SJSA1 (cell line): ENCODE results near the gene GAK. TPM values are rescaled to one million over a fixed set of nuclear protein-coding genes. Genes with fewer than 3 reads are reported as not detected.

ENCODE experiments used
- DNase-seq, 2 experiments: peaks; one replicate each; pipeline ENCODE4 v3.0.0-alpha.2; 2015 to 2020; ENCODE audit warnings: low spot score in 2 of 2, low read depth in 1 of 2
- H3K27ac ChIP-seq: fragments of 250-450 bp; sonication (Bioruptor Pico); 2 replicates; pipeline ENCODE4 v1.5.1; 2020; ENCODE audit warnings: mild to moderate bottlenecking, moderate library complexity
- H3K27me3 ChIP-seq: fragments of 250-450 bp; sonication (Bioruptor Pico); replicated peaks from 2 replicates; pipeline ENCODE4 v1.5.1; 2020; ENCODE audit warnings: mild to moderate bottlenecking, moderate library complexity
- H3K36me3 ChIP-seq: fragments of 250-450 bp; sonication (Bioruptor Pico); 2 replicates; pipeline ENCODE4 v1.5.1; 2020; ENCODE audit warnings: mild to moderate bottlenecking
- H3K4me1 ChIP-seq: fragments of 250-450 bp; sonication (Bioruptor Pico); replicated peaks from 2 replicates; pipeline ENCODE4 v1.6.1; 2021; ENCODE audit warnings: mild to moderate bottlenecking
- H3K4me3 ChIP-seq: fragments of 250-450 bp; sonication (Bioruptor Pico); 2 replicates; pipeline ENCODE4 v1.5.1; 2020; ENCODE audit warnings: mild to moderate bottlenecking
- H3K9me3 ChIP-seq: fragments of 250-450 bp; sonication (Bioruptor Pico); replicated peaks from 2 replicates; pipeline ENCODE4 v1.5.1; 2020; ENCODE audit warnings: mild to moderate bottlenecking
- total RNA-seq: library from RNA; depleted of rRNA; stranded (reverse); fragments of >200 nt; shearing (Covaris generic); gene quantifications from 2 replicates; pipeline ENCODE4 v1.2.3, GENCODE V29; 2014

Gene GAK
- total RNA-seq, 1 experiment from 2014 or later = 44.4 TPM

GRCh38 chr4:906339-907102 lies 25.6 kb downstream of the GAK start:
- Histone ChIP-seq H3K36me3 (no peaks in the 10 kb centered on the region), H3K9me3 (no peaks in the 10 kb centered on the region), H3K27me3 (no peaks in the 10 kb centered on the region)

GRCh38 chr4:905485-906338 lies 26.4 kb downstream of the GAK start:
- Histone ChIP-seq H3K9me3 (no peaks in the 10 kb centered on the region), H3K36me3 (no peaks in the 10 kb centered on the region), H3K27me3 (no peaks in the 10 kb centered on the region), H3K4me1 (no peaks in the 10 kb centered on the region), H3K4me3 (no peak overlapping the region), H3K27ac (no peak overlapping the region)
- DNase-seq = no peak

More at GRCh38 chr4:906339-907102, 25.6 kb downstream of the GAK start:
- no peaks in the 10 kb centered on the region for H3K4me1 ChIP-seq
- H3K27ac ChIP-seq = no peak overlapping the region
- no peak for DNase-seq
- no peak overlapping the region for H3K4me3 ChIP-seq

DNA sequence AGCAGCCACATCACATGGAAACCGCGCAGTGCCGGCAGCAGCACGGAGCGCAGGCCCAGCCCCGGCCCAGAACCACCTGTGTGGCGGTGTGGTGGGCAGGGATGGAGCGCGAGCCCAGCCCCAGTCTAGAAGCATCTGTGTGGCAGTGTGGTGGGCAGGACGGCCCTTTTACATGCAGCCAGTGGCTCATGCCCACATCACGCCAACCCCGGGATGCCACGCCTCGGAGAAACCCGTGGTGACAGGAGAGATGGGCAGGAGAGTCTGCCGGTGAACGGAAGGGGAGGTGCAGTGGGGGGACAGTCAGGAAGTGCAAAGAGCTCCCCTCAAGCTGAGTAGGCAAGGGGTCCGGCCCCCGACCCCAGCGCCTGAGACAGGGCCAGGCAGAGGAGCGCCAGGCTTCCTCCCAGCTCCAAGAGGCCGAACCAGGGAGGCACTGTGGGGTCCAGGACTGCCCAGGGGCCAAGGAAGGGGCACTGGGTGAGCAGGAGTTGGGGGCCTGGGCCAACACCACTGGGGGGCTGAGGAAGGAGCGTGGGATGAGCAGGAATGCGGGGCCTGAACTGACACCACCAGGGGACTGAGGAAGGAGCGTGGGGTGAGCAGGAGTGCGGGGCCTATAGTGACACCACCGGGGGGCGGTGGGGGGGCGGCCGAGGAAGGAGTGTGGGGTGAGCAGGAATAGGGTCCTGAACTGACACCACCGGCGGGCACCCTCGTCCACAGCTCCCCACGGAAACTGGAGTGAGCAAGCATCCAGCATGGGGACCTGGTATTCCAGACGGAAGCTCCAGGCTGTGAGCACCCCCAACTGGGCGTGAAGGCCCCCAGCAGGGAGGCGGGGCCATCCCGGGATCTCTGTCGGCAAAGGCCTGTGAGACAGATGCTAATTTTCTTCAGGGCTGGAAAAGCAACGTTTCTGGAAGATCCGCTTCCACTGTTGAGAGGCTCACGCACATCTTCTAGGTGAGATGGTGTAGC lies 28.8 kb downstream of the GAK start:
- no peak overlapping the region for H3K4me3 ChIP-seq
- H3K36me3 ChIP-seq = no peaks in the 10 kb centered on the region
- no peaks in the 10 kb centered on the region for H3K4me1 ChIP-seq
- H3K27me3 ChIP-seq = no peaks in the 10 kb centered on the region
- H3K27ac ChIP-seq = no peak overlapping the region
- H3K9me3 ChIP-seq = no peaks in the 10 kb centered on the region
- no peak for DNase-seq

DNA sequence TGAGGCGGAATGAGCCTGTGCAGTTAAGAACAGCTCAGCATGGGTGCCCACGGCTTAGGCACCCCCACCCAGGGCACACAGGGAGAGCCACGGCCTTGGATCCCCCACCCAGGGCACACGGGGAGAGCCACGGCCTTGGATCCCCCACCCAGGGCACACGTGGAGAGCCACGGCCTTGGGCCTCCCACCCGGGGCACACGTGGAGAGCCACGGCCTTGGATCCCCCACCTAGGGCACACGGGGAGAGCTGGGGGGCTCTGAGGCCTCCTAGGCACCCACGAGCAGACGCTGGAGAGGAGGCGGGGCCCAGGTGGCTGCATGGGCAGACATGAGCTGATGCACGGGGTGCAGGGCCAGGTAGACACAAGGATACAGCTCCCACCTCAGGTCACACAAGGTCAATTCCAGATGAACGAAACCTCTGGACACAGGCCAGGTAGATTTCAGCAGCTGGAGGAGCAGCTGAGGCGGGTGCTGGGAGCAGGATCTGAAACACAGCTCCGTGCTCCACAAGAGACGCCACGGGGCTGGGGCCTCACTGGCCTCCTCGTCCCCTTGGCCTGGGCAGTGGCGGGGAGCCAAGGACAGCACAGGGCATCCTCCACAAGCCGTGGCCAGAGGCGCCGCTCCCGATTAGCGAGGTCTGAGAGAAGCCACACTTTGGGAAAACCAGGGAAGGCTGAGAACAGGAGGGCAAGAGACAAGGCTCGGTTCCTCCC lies 30.8 kb downstream of the GAK start:
- DNase-seq = no peak
- H3K4me1 ChIP-seq = no peaks in the 10 kb centered on the region
- H3K27me3 ChIP-seq = no peaks in the 10 kb centered on the region
- no peak overlapping the region for H3K4me3 ChIP-seq
- no peak overlapping the region for H3K27ac ChIP-seq
- H3K36me3 ChIP-seq = no peaks in the 10 kb centered on the region
- no peaks in the 10 kb centered on the region for H3K9me3 ChIP-seq

- DNase-seq = no peak
- H3K27me3 ChIP-seq = no peaks in the 10 kb centered on the region
- no peaks in the 10 kb centered on the region for H3K9me3 ChIP-seq
- no peaks in the 10 kb centered on the region for H3K4me1 ChIP-seq
- no peaks in the 10 kb centered on the region for H3K36me3 ChIP-seq
- no peak overlapping the region for H3K27ac ChIP-seq
- H3K4me3 ChIP-seq = no peak overlapping the region
Measured at GRCh38 chr4:900721-901120, 31.4 kb downstream of the GAK start.

DNA sequence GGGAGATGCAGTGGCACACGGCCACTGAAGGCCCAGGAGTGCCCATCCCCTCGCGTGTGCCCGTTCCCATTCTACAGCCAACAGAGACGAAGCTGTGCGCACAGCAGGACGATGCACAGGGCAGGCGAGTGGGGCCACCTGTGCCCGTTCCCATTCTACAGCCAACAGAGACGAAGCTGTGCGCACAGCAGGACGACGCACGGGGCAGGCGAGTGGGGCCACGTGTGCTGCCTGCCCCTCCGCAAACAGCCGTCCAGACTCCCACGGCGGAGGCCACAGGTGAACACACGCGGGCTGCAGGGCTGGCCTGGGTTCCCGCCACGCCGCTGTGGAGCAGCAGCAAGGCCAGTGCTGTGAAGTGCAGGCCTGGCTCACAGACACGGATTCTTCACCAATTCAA lies 32.0 kb downstream of the GAK start:
- Histone ChIP-seq H3K4me1 (no peaks in the 10 kb centered on the region), H3K27me3 (no peaks in the 10 kb centered on the region), H3K27ac (no peak overlapping the region), H3K4me3 (no peak overlapping the region), H3K9me3 (no peaks in the 10 kb centered on the region), H3K36me3 (no peaks in the 10 kb centered on the region)
- no peak for DNase-seq

DNA sequence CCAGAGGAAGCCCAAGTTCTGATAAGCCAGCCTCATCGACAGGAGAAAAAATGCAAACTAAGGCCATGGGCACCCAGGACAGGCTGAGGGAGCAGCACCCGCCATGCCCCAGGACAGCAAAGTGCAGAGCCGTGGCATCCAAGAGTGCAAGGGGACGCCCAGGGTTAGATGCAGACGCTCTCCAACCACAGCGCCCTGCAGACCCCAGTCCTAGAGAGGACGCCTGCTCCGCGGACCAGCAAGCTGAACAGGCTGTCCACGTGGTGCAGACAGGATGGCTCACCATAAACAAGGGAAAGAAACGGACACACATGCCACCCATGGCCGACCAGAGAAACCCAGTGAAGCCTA lies 32.6 kb downstream of the GAK start:
- no peak overlapping the region for H3K4me3 ChIP-seq
- no peaks in the 10 kb centered on the region for H3K27me3 ChIP-seq
- no peaks in the 10 kb centered on the region for H3K4me1 ChIP-seq
- H3K9me3 ChIP-seq = no peaks in the 10 kb centered on the region
- no peaks in the 10 kb centered on the region for H3K36me3 ChIP-seq
- DNase-seq = no peak
- no peak overlapping the region for H3K27ac ChIP-seq

GRCh38 chr4:898869-899555 lies 33.1 kb downstream of the GAK start:
- Histone ChIP-seq H3K36me3 (no peaks in the 10 kb centered on the region), H3K27me3 (no peaks in the 10 kb centered on the region), H3K4me1 (no peaks in the 10 kb centered on the region), H3K27ac (no peak overlapping the region), H3K9me3 (no peaks in the 10 kb centered on the region), H3K4me3 (no peak overlapping the region)
- DNase-seq = no peak

- Histone ChIP-seq H3K4me3 (no peak overlapping the region), H3K36me3 (peaks cover 2% of the 10 kb centered on the region; the same call in 1 of the 2 replicates)
- DNase-seq = no peak
Measured at GRCh38 chr4:898123-898522, 34.0 kb downstream of the GAK start.

DNA sequence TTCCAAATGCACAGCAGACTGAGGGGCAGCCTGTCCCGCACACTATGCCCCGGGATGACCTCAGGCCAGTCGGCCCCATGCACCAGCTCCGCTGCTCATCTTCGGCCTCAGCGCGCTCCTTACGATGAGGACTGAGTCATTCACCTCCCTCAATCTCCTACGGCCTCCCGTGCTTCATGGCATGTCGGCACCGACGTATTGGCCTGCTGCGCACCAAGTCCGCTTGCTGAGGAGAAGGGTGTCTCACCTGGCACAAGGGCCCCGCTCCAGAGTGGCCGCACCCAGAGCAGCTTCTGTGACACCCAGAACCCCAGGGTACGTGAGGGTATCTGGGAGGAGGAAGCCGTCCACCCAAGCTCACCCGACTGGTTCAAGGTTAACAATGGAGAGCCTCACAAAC lies 35.5 kb downstream of the GAK start:
- Histone ChIP-seq H3K27ac (no peak overlapping the region), H3K4me3 (no peak overlapping the region), H3K4me1 (no peaks in the 10 kb centered on the region), H3K27me3 (no peaks in the 10 kb centered on the region), H3K36me3 (peaks cover 2% of the 10 kb centered on the region; the same call in 1 of the 2 replicates), H3K9me3 (no peaks in the 10 kb centered on the region)
- no peak for DNase-seq

More at GRCh38 chr4:898123-898522, 34.0 kb downstream of the GAK start:
- Histone ChIP-seq H3K9me3 (no peaks in the 10 kb centered on the region), H3K27me3 (no peaks in the 10 kb centered on the region), H3K27ac (no peak overlapping the region), H3K4me1 (no peaks in the 10 kb centered on the region)

DNA sequence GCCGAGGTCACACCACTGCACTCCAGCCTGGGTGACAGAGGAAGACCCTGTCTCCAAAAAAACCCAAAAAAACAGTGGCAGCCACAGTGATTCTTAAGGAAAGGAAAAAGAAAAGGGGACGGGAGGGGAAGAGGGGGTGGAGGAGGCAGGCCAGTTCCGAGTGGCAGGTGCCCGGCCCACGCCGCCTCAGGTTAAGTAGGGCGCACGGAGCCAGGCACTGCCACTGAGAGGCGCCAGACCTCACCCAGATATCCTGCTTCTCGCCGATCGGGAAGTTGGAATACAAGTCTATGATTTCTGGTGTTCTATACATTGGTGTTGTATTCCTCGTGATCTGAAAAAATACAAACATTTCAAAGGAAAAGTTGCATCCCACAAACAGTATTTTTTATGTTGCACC lies 35.9 kb downstream of the GAK start:
- DNase-seq = no peak
- Histone ChIP-seq H3K4me1 (no peaks in the 10 kb centered on the region), H3K27me3 (no peaks in the 10 kb centered on the region), H3K36me3 (peaks cover 2% of the 10 kb centered on the region; the same call in 1 of the 2 replicates), H3K27ac (no peak overlapping the region), H3K4me3 (no peak overlapping the region), H3K9me3 (no peaks in the 10 kb centered on the region)

DNA sequence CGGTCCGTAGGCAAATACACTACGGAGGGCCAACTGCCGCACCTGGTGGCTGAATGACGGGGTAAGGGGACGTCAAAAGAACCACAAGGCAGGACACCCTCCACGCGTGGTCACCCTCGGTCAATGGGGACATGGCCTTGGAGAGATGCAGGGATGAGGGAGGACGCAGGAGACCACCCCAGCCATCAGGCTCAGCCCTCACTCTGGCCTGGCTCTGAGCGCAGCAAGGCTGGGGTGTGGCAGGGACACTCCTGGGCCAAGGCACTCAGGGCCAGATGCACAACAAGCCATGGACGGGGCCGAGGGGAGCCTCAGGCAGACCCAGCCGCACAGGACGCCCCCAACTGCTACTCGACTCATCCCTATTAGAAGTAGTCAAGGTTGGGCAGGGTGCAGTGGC lies 36.5 kb downstream of the GAK start:
- Histone ChIP-seq H3K4me3 (no peak overlapping the region), H3K27ac (no peak overlapping the region), H3K4me1 (no peaks in the 10 kb centered on the region), H3K27me3 (no peaks in the 10 kb centered on the region), H3K9me3 (no peaks in the 10 kb centered on the region), H3K36me3 (peaks cover 2% of the 10 kb centered on the region; the same call in 1 of the 2 replicates)
- no peak for DNase-seq
